ENCODE measurements around the gene GRIK4. TPM values are rescaled to one million over a fixed set of nuclear protein-coding genes. Genes with fewer than 3 reads are reported as not detected.

The GRIK4 gene
- total RNA-seq, 1 donor from 2014 or later: 4.5 TPM

DNA sequence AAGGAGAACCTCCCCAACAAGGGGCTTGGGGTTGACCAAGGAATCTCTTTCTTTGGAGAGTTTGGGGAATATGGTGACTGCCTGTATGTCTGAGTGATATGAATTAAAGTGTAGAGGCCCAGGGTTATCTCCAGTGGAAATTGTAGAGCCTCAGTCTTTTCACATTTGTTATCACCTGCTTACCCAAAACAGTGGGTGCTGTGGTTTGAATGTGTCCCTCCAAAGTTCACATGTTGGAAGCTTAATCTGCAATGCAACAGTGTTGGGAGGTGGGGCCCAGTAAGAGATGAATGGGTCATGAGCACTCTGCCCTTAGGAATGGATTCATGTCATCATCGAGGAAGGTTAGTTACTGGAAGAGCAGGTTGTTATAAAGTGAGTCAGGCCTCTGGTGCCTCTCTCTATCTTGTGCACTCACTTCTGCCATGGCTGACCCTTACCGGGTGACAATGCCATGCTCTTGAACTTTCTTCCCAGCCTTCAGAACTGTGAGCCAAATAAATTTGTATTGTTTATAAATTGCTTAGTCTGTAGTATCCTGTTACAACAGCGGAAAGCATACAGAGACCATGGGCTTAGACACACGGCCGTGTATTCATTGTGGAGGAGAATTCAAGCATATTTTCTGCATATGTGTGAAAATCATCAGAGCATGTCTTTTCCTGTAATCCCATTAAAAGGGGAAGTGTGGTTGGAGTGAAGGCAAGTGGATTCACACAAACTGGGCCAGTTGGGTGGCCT lies 398.3 kb downstream of the GRIK4 start:
- TF ChIP-seq, protein P1, sequence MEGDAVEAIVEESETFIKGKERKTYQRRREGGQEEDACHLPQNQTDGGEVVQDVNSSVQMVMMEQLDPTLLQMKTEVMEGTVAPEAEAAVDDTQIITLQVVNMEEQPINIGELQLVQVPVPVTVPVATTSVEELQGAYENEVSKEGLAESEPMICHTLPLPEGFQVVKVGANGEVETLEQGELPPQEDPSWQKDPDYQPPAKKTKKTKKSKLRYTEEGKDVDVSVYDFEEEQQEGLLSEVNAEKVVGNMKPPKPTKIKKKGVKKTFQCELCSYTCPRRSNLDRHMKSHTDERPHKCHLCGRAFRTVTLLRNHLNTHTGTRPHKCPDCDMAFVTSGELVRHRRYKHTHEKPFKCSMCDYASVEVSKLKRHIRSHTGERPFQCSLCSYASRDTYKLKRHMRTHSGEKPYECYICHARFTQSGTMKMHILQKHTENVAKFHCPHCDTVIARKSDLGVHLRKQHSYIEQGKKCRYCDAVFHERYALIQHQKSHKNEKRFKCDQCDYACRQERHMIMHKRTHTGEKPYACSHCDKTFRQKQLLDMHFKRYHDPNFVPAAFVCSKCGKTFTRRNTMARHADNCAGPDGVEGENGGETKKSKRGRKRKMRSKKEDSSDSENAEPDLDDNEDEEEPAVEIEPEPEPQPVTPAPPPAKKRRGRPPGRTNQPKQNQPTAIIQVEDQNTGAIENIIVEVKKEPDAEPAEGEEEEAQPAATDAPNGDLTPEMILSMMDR (IDR thresholded peaks at IDR 0.05; ENCODE audit: unreplicated experiment): no peak
- peaks cover 9% of the 10 kb centered on the region for H3K36me3 Mint-ChIP-seq (ENCODE audit: low read depth, unreplicated experiment)
- no peak overlapping the region for H3K4me3 Mint-ChIP-seq (ENCODE audit: unreplicated experiment)
- no peaks in the 10 kb centered on the region for H3K9me3 Mint-ChIP-seq (ENCODE audit: unreplicated experiment)
- no peak overlapping the region for H3K27ac Mint-ChIP-seq (ENCODE audit: unreplicated experiment)
- peaks cover 10% of the 10 kb centered on the region for H3K27me3 Mint-ChIP-seq (ENCODE audit: unreplicated experiment)
- peaks cover 27% of the 10 kb centered on the region for H3K4me1 Mint-ChIP-seq (ENCODE audit: unreplicated experiment)
- no peak for DNase-seq (ENCODE audit: low spot score)

DNA sequence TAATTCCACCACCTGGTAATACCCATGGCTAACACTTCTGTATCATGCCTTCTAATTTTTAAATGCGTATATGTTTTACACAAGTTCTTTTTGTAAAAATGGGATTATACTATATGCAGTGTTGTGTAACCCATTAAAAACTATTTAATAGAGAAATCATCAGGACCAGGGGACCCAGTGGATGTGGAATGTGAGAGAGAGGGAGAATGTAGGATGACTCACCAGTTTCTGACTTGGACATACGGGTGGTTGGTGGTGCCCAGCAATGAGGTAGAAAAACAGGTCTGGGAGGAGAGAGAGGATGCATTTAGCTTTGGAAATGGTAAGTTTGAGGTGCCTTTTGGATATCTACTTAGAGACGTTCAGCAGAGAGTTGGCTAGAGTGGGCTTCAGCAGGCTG lies 400.4 kb downstream of the GRIK4 start:
- peaks cover 9% of the 10 kb centered on the region for H3K36me3 Mint-ChIP-seq (ENCODE audit: low read depth, unreplicated experiment)
- H3K4me3 Mint-ChIP-seq (ENCODE audit: unreplicated experiment): no peak overlapping the region
- TF ChIP-seq, protein P1 (IDR thresholded peaks at IDR 0.05; ENCODE audit: unreplicated experiment): no peak
- peaks cover 27% of the 10 kb centered on the region for H3K4me1 Mint-ChIP-seq (ENCODE audit: unreplicated experiment)
- H3K27me3 Mint-ChIP-seq (ENCODE audit: unreplicated experiment): peaks cover 10% of the 10 kb centered on the region
- DNase-seq (ENCODE audit: low spot score): no peak
- no peaks in the 10 kb centered on the region for H3K9me3 Mint-ChIP-seq (ENCODE audit: unreplicated experiment)
- H3K27ac Mint-ChIP-seq (ENCODE audit: unreplicated experiment): no peak overlapping the region

DNA sequence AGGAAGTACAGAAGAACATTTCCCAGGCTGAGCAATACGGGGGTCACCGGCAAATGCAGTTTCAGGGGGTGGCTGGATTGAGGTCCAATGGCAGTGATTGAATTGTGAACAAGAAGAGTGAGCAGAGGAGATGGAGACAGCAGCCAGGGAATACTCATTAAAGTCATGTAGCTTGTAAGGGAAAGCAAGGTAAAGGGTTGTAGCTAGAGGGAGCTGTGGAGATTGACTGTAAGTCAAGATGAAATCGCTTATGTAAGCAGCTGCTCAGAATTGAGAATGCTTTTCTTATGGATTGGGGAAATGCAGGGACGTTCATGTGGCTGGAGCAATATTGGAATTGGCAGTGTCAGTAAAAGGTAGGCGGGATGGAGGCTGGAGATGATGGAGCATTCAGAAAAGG lies 401.0 kb downstream of the GRIK4 start:
- TF ChIP-seq, protein P1 (IDR thresholded peaks at IDR 0.05; ENCODE audit: unreplicated experiment): no peak
- no peaks in the 10 kb centered on the region for H3K9me3 Mint-ChIP-seq (ENCODE audit: unreplicated experiment)
- H3K27ac Mint-ChIP-seq (ENCODE audit: unreplicated experiment): no peak overlapping the region
- peaks cover 27% of the 10 kb centered on the region for H3K4me1 Mint-ChIP-seq (ENCODE audit: unreplicated experiment)
- no peak for DNase-seq (ENCODE audit: low spot score)
- H3K4me3 Mint-ChIP-seq (ENCODE audit: unreplicated experiment): no peak overlapping the region
- peaks cover 10% of the 10 kb centered on the region for H3K27me3 Mint-ChIP-seq (ENCODE audit: unreplicated experiment)
- peaks cover 9% of the 10 kb centered on the region for H3K36me3 Mint-ChIP-seq (ENCODE audit: low read depth, unreplicated experiment)

DNA sequence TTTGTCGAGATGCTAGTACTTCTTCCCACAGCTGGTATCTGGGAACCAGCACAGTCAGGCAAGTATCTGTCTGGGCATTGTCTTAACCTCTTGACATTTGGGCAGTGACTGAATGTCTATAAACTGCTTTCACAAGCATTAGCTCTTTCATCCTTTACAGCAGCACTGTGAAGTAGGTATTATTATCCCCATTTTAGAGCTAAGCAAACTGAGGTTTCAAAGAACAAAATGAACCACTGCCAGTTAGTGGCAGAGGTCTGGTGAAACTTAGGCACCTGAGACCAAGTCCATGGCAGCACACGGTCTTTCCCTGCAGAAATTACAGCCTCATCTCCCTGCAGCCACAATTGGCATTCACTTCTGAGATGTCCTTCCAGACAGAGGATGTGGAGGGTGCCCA lies 401.4 kb downstream of the GRIK4 start:
- TF ChIP-seq, protein P1 (IDR thresholded peaks at IDR 0.05; ENCODE audit: unreplicated experiment): no peak
- Mint-ChIP-seq H3K27ac (ENCODE audit: unreplicated experiment) (no peak overlapping the region), H3K36me3 (ENCODE audit: low read depth, unreplicated experiment) (peaks cover 9% of the 10 kb centered on the region), H3K4me3 (ENCODE audit: unreplicated experiment) (no peak overlapping the region), H3K4me1 (ENCODE audit: unreplicated experiment) (peaks cover 27% of the 10 kb centered on the region), H3K27me3 (ENCODE audit: unreplicated experiment) (peaks cover 10% of the 10 kb centered on the region), H3K9me3 (ENCODE audit: unreplicated experiment) (no peaks in the 10 kb centered on the region)
- DNase-seq (ENCODE audit: low spot score): no peak

GRCh38 chr11:120914021-120914420 lies 402.5 kb downstream of the GRIK4 start:
- TF ChIP-seq, protein P1 (IDR thresholded peaks at IDR 0.05; ENCODE audit: unreplicated experiment): no peak
- Mint-ChIP-seq H3K27ac (ENCODE audit: unreplicated experiment) (no peak overlapping the region), H3K4me3 (ENCODE audit: unreplicated experiment) (no peak overlapping the region), H3K36me3 (ENCODE audit: low read depth, unreplicated experiment) (peaks cover 9% of the 10 kb centered on the region), H3K9me3 (ENCODE audit: unreplicated experiment) (no peaks in the 10 kb centered on the region), H3K27me3 (ENCODE audit: unreplicated experiment) (peaks cover 10% of the 10 kb centered on the region), H3K4me1 (ENCODE audit: unreplicated experiment) (peaks cover 17% of the 10 kb centered on the region)
- no peak for DNase-seq (ENCODE audit: low spot score)
